Measurements from ENCODE around the gene PPP2R5B.

PPP2R5B gene

DNA sequence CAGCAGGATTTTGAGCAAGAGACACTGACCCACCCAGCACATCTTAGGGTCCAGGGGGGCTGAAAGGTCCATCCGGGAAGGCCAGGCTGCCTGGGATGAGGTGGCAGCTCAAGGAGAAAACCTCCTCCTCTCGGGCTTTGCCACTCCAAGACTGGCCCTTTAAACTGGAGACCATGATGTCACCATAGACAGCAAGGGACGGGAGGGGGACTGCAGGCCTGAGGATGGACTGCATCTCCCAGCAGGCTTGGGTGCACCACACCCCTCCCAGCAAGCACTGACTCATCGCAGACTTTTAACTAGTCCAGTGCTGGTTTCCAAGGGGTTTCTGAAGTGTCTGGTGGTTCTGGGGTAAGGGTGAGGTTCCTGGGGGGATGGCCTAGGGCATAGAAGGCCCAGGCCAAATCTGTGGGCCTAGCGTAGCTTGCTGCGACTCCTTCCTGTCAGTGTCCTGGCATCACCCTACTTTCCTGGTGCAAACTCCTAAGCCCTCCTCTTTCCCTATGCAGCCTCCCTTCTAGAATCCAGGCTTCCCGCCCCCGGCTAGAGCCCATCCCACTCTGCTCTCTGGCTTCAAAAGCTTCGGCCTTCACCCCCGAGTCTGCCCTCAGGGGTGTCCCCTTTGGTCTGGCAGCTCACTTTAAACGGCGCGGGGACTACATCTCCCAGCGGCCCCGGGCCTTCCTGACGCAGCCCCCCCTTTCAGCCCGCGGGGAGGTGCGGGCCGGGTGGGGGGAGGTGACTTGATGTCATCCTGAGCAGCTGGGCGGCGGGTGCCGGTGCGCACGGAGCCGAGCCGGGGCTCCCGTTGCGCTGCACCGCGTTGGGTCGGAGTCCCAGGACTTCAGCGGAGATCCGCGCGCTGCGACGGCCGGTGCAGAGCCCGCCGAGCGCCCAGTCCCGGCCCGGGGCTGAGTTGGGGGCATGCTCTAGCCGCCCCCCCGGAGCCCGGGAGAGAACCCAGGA lies at the start of gene PPP2R5B:
Gene PPP2R5B (plus strand): TSS at position 746 of the 966 bp plus-strand sequence. CDS start 1,046 bp downstream, outside the sequence.
- DNase-seq, result peak; percentile 72

DNA sequence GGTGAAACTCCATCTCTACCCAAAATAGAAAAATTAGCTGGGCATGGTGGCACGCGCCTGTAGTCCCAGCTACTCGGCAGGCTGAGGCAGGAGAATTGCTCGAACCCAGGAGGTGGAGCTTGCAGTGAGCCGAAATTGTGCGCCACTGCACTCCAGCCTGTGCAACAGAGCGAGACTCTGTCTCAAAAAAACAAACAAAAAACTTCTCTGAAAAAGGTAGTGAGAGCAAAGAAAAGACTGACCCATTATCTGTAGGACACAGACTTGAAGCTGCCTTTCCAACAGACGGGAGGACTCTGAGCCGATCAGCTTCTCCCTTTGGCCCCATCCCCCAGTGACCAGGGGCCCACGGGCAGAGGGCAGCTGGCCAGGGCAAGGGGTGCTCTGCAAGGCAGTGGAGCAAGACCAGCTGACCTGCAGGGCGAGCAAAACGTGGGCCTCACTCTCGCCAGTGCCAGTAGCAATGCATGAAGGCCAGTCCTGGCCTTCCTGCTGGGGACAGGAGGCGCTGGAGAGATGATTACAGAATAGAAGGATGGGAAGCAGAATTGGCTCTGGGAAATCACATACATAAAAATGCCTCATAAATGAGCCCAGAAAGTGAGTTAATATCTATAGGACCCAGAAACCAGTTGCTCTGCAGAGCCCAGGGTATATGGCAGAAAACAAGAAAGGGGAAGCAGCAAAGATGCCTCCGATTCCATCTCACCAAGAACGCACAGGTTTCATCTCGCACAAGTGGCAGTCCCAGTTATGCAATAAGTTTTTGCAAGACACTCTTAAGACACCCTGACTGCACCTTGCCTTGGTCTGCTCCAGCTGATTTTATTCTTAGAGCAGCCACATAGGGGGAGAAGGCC lies 48.9 kb upstream of the PPP2R5B start:
- no peak for DNase-seq

DNA sequence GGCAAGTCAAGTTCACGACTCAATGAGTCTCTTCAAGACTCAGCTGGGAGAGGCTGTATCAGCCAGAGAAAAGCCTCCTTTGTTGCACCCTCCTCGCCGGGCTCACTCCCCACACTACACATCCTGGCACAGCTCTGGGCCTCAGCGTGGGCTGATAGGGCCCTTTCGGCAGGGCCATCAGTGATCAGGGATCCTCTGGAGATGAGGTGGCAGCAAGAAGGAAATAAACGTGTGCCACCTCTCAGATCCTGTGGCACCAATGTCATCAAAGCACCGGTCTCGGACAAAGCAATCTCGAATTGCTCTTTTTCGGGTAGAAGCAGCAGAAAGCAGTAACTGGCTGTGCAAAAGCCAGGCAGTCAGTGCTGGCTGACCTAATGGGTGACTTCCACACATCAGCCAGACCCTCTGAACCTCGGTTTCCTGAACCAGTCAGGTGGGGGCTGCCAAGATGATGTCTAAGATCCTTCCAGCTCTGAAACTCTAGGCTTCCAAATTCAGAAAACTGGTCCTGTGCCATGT lies 48.2 kb upstream of the PPP2R5B start:
- no peak for DNase-seq

DNA sequence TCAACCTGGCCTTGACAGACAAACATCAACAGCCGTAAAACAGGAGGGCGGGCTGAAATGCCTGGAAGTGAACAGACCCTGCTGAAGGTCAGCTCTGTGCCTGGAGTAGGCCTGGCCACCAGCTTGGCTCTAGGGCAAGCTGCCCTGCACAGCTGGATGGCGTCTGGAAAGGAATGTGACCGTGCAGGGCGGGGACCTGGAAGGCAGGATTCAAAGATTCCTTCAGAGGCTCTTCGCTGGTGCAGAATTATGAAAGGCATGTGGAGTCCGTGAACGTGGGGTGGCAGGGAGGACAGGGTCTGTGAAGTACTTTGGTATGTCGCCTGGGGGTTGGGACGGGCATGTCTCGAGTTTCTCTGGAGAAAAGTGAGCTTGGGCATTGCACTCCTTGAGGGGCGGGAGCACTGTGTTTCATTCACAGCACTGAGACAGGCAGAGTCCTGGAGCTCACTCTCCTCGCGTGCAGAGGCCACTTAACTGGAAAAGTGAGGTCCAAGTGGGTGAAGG lies 47.6 kb upstream of the PPP2R5B start:
- DNase-seq, result no peak

DNA sequence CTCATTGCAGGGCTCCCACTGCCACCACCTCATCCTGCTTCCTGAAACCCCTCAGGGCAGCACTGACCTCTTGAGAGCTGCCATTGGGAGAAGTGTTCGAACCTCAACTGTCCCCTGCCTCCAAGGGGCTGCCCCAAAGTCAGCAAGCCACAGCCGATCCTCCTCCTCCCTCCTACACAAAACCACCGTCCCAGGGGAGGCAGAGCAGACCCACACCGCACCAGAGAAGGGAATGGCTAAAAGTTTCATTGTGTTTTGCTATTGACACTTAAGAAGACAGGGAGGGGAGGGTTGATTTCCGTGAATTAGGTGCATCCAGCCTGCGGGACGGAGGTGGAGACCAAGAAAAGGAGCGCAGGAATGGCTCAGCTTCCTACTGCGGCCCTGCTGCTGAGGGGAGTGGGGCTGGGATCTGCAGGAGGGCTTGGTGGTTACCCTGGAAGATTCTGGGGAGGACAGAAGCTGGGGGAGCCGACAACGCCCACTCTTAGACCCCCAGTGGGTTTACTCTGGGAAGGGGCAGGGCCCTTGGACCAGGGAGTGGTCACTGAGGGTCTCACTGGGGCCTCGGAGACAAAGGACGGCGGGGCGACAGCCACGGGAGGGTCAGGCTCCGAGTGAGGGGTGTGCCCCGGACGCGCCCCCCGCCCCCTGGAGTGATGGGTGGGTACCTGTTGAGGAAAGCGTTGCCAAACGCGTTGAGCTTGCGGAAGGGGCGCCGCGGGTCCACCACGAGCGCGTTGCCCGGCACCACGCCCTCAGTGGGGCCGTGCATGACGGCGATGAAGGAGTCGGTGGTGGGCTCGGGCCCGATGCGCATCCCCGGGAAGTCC lies 46.9 kb upstream of the PPP2R5B start:
- DNase-seq, result no peak

DNA sequence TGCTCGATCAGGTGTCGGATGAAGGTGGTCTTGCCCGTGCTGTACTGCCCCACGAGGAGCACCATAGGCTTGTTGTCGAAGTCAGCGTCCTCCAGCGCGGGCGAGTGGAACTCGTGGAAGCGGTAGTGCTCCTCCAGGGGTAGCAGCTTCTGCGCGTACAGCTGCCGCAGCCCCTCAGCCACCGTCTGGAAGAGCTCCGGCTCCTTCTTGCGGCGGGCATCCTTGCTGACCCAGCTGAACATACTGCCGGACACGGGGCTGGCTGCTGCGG lies 46.3 kb upstream of the PPP2R5B start:
- DNase-seq, result no peak

DNA sequence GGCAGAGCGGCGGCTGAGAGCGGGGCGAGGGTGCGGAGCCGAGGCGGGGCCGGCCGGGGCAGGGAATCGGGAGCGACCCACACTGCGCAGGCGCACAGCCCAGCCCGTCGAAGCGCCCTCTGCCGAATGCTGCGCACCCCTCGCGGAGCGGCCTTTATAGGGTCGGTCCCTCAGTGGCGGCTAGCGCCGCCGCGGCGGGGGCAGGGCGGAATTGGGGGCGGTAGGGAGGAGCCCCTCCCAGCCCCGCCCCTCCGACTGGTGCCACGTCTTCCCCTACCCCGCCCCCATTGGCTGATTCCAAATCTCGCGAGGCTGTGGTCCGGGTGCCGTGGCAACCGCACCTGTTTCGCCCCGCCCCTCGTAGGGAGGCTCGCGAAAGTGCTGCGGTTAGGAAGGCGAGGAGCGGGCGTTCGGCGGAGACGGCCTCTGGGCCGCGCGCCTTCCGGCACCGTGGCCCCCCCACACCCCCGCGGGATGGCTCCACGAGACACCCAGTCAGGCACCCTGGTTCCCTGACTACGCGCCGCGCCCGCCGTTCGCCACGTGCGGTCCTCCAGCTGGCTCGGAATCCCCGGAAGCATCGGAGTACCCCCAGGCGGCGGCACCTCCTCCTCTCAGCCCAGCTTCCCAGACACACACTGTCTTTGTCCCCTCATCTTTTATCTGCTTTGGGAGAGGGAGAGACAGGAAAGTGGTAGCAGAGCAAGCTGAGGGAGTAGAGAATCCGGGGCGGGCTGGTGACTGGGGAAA lies 45.8 kb upstream of the PPP2R5B start, which contains the start of gene EHD1:
Gene EHD1 (minus strand): TSS at position 128 of the 750 bp plus-strand sequence. CDS start 157 bp downstream, outside the sequence.
- peak; percentile 84 for DNase-seq

DNA sequence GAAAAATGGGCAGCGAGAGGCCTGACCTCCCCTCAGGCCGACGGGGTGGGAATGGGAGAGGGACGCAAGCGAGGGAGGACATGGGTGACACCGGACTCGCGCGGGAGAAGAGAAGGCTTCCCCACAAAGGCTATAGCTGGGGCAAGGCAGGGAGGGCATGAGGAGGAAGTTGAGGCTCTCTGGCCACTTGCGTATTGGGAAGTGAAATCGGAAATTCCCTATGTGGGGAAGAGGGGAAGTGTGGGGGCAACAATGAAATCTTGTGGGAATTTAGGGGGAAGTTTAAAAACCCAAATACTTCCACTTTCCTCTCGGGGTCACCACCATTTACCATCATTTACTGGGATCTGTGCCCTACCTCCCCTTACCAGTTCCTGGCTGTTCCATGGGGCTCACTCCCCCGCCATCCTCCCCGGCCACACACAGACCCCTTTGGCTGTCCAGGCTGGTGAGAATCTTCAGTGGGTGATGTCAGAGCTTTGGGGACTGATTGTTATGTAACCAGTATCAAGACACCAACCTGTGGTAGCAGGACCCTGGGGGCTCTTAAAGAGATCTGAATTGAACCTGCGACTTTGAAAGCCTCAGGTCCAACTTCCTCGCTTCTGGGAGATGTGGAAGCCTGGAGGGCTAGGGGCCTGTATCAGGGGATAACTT lies 45.1 kb upstream of the PPP2R5B start:
- no peak for DNase-seq

DNA sequence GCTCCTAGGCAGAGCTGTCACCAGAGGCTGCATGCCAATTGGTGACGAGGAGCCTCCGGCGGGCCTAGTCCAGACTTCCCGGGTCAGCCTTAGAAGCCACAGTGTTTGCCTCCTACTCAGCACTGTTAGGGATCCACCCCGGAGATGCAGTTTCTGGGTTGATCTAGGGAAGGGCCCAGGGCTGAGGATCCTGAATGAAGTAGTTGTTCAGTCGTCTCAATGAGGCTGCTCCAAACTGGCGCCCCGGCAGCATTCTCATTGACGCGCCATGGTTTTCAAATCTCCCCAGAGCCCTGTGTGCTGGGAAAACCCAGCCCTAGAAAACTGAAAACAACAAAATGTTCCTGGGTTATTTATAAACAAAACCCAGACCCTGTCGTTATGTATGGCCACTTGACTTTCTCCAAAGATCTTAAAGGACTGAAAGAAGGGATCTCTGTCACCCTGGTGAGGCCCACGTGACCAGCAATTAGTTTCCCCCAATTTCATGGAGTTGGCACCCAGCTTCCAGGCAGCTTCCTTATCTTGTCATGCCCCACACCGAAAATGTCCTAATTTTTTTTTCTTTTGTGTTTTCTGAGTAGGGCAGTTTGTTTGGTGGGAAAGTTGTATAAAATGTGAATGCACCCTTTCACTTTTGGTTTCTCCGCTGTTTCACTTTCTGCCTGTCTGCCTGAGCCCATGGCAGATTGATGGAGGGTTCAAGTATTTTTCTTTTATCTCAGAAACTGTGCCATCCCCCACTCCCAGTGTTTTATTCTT lies 44.1 kb upstream of the PPP2R5B start:
- no peak for DNase-seq

DNA sequence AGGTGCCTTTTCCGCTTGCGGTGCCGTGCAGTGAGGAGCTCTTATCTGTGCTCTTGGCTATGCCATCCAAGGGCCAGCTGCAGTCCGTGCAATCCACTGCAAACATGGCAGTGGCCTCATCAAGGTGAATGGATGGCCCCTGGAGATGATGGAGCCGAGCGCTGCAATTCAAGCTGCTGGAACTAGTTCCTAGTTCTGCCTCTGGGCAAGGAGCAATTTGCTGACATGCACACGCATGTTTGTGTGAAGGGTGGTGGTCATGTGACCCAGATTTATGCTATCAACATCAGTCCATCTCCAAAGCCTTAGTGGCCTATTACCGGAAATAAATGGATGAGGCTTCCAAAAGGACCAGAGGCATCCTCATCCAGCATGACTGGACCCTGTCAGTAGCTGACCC lies 43.0 kb upstream of the PPP2R5B start:
- no peak for DNase-seq

DNA sequence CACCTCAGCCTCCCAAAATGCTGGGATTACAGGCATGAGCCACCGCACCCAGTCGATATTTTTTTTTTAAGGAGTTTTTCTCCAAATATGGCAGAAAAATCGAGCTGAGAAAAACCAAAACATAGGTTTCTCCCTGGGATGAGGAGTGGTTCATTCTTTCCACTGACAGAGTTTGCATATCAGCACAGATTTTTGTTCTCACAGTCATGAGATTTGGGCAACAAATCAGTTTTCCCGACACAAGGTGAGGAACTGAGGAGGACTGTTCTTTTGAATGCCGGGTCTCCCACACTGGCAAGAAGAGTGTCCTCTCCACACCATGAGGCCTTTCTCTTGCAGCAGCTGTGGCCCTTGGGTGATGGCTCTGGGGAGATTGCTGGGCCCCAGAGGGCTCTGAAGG lies 42.2 kb upstream of the PPP2R5B start:
- DNase-seq, result no peak

DNA sequence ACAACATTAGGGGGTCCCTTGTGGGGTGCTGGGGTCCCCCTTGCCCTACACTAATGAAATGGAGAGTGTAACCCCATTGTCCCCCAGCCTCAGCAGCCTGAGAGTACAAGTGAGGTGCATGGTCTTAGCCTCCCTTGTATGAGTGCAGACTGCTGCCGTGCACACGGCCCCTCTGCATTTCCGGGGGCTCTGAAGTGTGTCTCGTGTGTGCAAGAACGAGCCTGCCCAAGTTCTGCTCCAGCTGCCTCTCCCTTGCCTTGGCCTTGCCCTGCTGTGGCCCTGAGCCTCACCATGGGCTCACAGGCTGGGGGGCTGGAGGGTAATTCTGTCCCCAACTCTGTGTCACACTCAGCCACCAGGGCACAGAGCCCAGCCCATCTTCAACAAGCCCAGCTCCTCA lies 40.9 kb upstream of the PPP2R5B start:
- no peak for DNase-seq

DNA sequence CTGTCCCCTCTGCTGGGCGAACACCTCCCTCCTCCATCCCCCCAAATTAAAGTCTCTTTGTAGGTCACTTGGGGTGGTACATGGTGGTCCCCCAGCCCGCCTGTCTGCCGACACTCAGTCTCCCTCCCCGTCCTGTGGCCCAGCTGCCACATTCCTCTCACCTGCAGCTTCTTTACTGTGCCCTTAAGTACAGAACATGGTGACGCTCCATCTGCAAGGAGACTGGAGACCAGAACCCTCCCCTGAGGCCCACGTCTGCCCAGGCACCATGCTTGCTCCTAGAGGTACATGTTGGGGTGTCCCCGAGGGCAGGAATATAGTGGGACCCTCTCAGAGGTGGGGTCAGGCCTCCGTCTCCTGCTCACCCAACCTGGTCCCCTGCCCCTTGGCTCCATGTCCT lies 40.5 kb upstream of the PPP2R5B start:
- no peak for DNase-seq

DNA sequence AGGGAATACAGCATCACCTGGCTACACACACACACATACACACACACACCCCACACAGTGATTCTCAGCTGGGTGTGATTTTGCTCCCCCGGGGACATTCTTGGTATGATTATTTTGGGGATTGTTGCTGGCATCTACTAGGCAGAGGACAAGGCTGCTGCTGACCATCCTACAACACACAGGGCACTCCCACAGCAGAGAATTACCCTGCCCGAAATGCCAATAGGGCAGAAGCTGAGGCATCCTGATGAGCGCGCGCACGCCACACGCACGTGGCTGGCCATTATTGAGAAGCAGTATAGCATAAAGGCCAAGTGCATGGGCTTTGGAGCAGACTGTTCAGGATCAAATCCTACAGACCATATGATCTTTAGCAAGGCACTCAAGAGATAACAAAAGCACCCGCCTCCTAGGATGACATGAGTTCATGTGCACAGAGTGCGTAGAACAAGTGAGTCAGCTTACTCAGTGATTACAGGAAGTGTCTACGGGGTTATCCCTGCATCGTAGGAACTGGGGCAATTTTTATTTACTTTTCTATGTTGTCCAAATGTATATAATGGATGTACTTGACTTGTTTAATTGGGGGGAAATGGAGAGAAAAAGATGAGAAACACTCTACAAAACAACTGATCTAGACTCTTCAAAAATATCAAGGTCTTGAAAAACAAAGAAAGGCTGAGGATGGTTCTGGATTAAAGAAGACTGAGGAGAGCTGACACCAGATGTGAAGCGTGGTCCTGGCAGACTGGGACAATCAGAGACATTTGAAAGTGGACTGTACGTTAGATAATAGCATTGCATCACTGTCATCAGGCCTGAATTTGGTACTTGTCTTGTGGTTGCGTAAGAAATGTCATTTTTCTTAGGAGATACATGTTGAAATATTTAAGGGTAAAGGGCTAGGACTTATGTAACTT lies 38.9 kb upstream of the PPP2R5B start:
- no peak for DNase-seq

DNA sequence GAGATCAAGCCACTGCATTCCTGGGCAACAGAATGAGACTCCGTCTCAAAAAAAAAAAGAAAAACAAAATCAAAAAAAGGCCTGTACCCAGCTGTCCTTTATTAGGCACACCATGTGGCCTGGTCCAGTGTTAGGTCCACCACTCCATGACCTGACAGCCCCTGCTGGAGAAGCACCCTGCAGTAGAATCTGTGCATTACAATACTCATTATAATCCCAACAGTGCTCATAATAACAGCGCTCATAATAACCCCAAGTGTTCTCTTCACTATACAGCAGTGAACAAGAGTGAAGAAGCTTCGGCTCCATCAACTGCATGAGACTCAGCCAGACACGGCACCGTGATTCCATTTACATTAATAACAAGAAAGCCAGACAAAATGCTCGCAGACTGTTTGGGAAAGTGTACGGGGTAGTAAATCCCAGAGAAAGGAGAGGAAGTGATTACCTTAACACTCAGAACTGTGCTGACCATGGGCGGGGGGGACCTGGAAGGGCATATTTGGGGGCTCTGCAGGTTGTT lies 37.2 kb upstream of the PPP2R5B start:
- DNase-seq, result no peak

DNA sequence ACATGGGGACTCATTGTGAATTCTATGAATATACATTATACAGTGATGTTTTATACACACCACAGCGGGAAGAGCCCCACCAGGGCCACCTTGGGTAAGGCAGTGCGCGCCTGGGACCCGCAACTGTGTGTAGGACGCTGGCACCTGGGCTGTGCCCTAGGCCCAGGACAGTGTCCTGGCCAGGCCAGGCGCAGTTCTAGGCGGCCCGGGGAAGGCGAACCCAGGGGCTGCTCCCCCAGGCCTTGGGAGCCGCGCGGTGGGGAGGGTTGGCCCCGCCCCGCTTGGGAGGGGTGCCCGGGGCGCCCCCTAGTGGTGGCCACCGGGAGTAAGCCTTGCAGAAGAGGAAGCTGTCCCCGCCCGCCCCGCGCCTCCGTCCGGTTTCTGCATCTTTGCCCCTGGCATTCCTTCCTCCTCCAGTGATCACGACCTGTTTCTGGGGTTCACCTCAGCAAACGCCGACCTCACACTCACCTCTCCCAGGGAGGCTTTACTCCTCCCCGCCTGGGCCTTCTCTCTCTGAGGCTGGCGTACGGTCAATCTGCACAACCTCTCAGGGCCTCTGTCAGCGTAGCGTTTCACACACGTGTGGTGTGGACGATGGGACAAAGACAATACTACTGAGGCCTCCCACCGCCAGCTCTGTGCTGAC lies 36.6 kb upstream of the PPP2R5B start:
- peak; percentile 29 for DNase-seq

DNA sequence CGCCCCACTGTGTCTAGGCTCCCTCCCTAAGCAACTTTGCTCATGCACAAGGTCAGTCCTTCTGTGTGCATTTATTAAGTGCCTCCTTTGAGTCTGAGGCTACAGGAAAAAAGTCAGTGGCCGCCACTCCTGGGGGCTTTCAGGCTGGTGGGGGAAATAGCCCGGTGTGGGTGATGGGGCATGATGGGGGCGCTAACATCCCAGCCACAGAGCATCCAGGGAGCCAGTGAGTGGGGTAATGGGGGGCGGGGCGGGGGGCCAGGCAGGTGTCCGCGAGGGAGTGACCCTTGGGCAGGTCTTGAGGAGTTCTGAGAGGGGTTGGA lies 36.1 kb upstream of the PPP2R5B start:
- DNase-seq, result no peak

DNA sequence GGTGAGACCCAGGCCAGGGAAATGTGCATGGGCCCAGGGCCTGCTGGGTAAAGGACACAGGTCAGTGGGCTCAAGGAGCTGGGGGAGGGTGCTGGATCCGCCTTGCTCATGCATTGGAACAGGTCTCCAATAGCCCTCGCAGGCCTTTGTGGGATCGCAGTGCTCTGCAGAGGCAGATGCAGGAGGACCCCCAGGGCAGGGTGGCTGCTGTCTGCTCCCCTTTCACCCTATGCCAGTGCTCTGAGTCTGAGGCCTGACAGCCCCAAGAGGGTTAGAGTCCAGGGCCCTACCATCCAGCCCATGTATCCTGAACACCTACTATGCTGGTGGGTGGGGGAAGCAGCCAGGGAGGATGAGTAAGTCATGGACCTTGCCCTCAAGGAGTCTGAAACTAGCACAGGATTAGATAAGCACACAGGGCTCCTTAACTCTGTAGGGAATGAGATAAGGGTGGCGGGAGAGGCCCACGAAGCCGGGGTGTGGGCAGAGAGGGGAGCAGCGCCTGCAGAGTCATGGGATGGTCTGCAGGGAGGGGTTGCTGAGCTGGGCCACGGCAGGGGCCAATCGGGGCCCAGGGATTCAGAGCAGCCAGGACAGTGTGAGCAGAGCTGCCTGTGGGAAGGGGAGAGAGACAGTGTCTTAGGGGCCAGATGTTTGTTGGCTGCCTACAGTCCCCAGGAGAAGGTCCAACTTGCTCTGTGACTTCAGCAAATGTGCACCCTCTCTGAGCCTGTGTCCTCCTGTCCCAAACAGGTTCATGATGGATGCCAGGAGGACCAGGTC lies 35.6 kb upstream of the PPP2R5B start:
- no peak for DNase-seq
